Cardiac septum (tissue), 1 donor: ENCODE measurements around the gene MYBPC3. TPM values are rescaled to one million over a fixed set of nuclear protein-coding genes. Genes with fewer than 3 reads are reported as not detected.

Experiments used
- DNase-seq: peaks from one replicate; pipeline ENCODE4 v3.0.0-alpha.2; 2020; ENCODE audit warnings: low spot score
- intact Hi-C: fragments of 100-400 bp; cut with DNase I; formaldehyde crosslinking; loops from one replicate; pipeline ENCODE4 v1.14.0; 2022
- microRNA-seq: library from miRNA; unstranded; fragments of <30 nt; microRNA quantifications from one replicate; pipeline ENCODE4 v1.2.0, GENCODE V29; 2020
- total RNA-seq: library from RNA; stranded (reverse); fragmentation: NEBNext Ultra II Directional; extraction: Animal tissue kit (Norgen Biotek cat#: 25700); gene quantifications from one replicate; pipeline ENCODE4 v1.2.1, GENCODE V29; 2021
- donor health status: DM: no; HTN: no; CAD: no.

MYBPC3 gene
- total RNA-seq, 1 donor from 2014 or later: 1,860 TPM

DNA sequence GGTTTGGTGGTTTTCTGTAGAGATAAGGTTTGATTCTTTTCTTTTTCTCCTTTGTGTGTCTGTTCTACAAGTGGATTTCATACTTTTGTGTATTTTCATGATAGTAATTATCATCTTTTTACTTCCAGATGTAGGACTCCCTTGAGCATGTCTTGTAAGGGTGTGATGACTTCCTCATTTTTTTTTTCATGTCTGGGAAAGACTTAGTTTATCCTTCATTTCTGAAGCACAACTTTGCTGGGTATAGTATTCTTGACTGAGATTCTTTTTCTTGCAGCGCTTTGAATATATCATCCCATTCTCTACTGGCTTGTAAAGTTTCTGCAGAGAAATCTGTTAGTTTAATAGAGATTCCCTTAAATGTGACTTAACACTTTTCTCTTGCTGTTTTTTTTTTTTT, 49.6 kb downstream of the MYBPC3 start:
- intact Hi-C loops: no loop called here
- no peak for DNase-seq

DNA sequence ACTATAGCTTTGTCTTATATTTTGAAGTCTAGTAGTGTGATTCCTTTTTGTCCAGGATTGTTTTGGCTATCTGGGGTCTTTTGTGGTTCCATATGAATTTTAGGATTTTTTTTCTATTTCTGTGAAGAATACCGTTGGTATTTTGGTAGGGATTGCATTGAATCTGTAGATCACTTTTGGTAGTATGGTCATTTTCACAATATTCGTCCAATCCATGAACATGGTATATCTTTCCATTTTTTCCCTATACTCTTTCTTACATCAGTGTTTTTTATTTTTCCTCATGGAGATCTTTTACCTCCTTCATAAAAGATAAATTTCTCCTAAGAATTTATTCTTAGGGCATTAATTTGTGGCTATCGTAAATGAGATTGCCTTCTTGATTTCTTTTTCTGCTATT, 53.4 kb downstream of the MYBPC3 start:
- intact Hi-C loops: no loop called here

DNA sequence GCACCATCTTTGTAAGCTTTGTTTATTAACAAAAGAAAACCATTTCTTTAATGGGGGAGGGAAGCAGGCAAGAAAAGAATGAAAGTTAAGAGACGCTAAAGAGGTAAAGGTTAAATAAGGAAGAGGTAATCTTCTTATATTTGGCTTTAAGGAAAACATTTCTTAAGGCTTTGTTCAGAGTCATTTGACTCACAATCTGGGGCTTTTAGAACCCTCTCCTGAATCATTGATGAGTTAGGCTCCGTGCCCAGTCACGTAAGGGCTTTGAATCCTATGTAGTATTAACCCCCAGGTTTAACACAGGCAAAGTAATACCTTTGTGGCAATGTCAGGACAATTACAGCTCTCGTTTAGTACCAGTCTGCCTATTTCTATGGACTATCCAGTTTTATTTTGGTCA, 56.5 kb downstream of the MYBPC3 start:
- intact Hi-C loops: no loop called here
- DNase-seq: no peak

More for the DNA sequence above, 53.4 kb downstream of the MYBPC3 start:
- DNase-seq: no peak

DNA sequence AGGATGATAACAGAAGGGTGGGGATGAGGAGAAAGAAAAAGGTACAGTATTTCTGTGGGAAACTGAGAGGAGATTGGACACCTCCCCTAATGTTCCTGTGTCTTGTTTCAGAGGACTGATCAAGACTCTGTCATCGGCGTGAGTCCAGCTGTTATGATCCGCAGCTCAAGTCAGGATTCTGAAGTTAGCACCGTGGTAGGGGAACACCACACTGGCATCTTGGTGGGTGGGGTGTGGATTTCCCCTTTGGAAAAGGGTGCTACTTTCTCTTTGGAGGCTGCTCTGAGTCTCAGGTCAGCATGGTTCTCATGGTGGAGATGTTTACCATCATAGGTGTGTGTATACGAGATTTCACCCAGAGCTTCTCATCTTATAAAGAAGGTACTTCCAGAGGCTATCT, 57.1 kb downstream of the MYBPC3 start:
- intact Hi-C loops: no loop called here
- peak; percentile 56 for DNase-seq

DNA sequence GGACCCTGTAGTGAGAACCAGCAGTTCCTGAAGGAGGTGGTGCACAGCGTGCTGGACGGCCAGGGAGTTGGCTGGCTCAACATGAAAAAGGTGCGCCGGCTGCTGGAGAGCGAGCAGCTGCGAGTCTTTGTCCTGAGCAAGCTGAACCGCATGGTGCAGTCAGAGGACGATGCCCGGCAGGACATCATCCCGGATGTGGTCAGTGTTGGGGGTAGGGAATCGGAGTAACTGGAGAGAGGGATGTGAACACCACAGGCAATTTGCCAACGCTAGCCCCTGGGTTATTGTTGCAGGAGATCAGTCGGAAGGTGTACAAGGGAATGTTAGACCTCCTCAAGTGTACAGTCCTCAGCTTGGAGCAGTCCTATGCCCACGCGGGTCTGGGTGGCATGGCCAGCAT, 62.6 kb downstream of the MYBPC3 start:
- intact Hi-C loops: no loop called here
- DNase-seq: peak; percentile 33

DNA sequence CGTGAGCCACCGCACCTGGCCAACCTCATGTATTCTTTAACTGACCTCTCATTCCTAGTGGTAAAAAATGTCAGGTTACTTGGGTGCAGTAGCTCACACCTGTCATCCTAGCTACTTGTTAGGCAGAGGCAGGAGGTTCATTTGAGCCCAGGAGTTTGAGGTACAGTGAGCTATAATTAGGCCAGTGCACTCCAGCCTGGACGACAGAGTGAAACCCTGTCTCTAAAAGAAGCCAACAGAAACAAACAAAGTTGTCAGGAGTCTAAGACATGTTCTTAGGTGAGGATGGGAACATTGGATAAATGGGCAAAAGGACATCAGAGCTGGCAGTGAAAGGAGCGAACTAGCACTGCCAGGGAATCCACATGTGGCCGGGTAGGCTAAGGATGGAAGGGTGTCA, 64.4 kb downstream of the MYBPC3 start:
- DNase-seq: no peak
- intact Hi-C loops: no loop called here

DNA sequence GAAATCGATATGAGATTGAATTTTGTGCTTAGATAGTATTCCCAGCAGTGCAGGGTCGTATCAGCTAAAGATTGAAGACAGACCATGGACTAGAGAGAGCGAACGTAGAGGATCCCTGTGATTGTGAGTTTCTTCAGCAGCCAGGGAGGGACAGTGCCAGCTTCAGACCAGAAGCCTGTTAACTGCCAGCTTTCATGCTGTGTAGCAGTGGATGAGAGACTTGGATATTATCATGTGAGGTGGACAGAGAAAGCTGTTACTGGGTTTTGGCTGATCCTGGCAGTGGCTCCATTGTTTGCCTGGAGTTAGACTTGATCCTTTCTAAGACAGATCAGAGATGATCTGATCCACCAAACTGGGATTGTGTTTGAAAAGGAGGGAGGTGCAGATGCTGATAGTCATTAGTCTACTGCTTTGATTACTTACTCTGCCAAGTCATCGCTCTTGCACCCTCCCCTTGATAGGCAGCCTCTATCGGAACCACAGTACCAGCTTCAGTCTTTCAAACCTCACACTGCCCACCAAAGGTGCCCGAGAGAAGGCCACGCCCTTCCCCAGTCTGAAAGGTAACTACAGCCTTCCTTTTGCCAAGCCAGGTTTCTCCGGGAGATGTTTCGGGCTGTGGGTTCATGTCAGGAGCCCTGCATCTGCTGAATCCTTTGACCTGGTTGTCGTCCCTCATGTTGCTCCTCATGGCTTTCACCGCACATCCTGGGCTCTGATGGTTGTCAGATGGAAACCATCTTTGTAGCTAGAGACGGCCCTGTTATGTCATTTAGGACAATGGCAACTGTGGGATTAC, 66.3 kb downstream of the MYBPC3 start:
- DNase-seq: peak; percentile 63
- intact Hi-C loops: no loop called here

DNA sequence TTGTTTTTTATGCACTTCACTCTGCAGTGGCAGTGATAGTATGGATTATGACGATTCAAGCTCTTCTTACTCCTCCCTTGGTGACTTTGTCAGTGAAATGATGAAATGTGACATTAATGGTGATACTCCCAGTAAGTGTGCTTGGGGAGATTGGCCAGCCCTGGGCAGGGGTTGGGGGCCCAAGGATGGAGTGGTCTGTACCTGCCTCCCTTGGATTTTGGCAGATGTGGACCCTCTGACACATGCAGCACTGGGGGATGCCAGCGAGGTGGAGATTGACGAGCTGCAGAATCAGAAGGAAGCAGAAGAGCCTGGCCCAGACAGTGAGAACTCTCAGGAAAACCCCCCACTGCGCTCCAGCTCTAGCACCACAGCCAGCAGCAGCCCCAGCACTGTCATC, 68.4 kb downstream of the MYBPC3 start:
- peak; percentile 51 for DNase-seq
- intact Hi-C loops: no loop called here

DNA sequence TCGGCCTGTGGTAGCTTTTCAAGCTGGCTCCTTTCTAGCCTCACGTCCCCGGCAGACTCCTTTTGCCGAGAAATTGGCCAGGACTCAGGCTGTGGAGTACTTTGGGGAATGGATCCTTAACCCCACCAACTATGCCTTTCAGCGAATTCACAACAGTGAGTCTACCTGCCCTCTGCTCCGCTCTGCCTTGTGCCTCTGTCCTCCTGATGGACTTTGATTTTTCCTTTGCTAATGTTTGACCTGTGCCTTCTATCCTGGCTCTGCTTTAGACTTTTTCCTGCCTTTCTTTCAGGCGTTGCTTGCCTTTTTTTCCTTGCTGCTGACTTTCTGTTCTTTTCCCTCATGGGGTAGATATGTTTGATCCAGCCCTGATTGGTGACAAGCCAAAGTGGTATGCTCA, 70.0 kb downstream of the MYBPC3 start:
- intact Hi-C loops: no loop called here
- peak; percentile 12 for DNase-seq

Small RNA genes within 50 kb of the gene (microRNA-seq; reads per million reads assigned to microRNA genes)
- gene MIR4487: not detected

Other genes with a start within 250 kb of the MYBPC3 start
- 72.3 TPM for gene ARFGAP2, start 175.8 kb downstream of the MYBPC3 start, total RNA-seq
- 295 TPM for gene PACSIN3, start 166.3 kb downstream of the MYBPC3 start, total RNA-seq
- 13.9 TPM for gene DDB2, start 137.7 kb downstream of the MYBPC3 start, total RNA-seq
- 17.3 TPM for gene ACP2, start 103.9 kb downstream of the MYBPC3 start, total RNA-seq
- 7.1 TPM for gene NR1H3, start 94.7 kb downstream of the MYBPC3 start, total RNA-seq
- gene MADD, start 82.6 kb downstream of the MYBPC3 start, total RNA-seq: 33.1 TPM
- 12.0 TPM for gene SPI1, start 25.8 kb upstream of the MYBPC3 start, total RNA-seq
- 72.2 TPM for gene SLC39A13, start 55.9 kb upstream of the MYBPC3 start, total RNA-seq
- gene PSMC3, start 73.7 kb upstream of the MYBPC3 start, total RNA-seq: 132 TPM
- 3.7 TPM for gene RAPSN, start 96.4 kb upstream of the MYBPC3 start, total RNA-seq
- 102 TPM for gene CELF1, start 200.4 kb upstream of the MYBPC3 start, total RNA-seq
- 18.7 TPM for gene PTPMT1, start 212.9 kb upstream of the MYBPC3 start, total RNA-seq
- 14.3 TPM for gene KBTBD4, start 226.3 kb upstream of the MYBPC3 start, total RNA-seq
- 234 TPM for gene NDUFS3, start 226.4 kb upstream of the MYBPC3 start, total RNA-seq
- not detected for gene FAM180B, start 234.0 kb upstream of the MYBPC3 start, total RNA-seq
- gene C1QTNF4, start 241.7 kb upstream of the MYBPC3 start, total RNA-seq: 0.51 TPM